ENCODE measurements around the gene RPP40. TPM values are rescaled to one million over a fixed set of nuclear protein-coding genes. Genes with fewer than 3 reads are reported as not detected.
"Not testable (repeated sequence)": the region's sequence is repeated elsewhere in the genome, so short reads cannot be mapped to it uniquely, and the experiment has no call there.

The RPP40 gene
- total RNA-seq, 1 experiment from 2014 or later: 30.7 TPM

- TF ChIP-seq, protein P1, sequence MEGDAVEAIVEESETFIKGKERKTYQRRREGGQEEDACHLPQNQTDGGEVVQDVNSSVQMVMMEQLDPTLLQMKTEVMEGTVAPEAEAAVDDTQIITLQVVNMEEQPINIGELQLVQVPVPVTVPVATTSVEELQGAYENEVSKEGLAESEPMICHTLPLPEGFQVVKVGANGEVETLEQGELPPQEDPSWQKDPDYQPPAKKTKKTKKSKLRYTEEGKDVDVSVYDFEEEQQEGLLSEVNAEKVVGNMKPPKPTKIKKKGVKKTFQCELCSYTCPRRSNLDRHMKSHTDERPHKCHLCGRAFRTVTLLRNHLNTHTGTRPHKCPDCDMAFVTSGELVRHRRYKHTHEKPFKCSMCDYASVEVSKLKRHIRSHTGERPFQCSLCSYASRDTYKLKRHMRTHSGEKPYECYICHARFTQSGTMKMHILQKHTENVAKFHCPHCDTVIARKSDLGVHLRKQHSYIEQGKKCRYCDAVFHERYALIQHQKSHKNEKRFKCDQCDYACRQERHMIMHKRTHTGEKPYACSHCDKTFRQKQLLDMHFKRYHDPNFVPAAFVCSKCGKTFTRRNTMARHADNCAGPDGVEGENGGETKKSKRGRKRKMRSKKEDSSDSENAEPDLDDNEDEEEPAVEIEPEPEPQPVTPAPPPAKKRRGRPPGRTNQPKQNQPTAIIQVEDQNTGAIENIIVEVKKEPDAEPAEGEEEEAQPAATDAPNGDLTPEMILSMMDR (conservative IDR thresholded peaks at IDR 0.05; ENCODE audit: low read depth, low read length): no peak
- TF ChIP-seq EZH2 (IDR thresholded peaks at IDR 0.05; ENCODE audit: borderline replicate concordance, low read depth, low read length, poor library complexity, severe bottlenecking): no peak
- H3K36me3 ChIP-seq (ENCODE audit: insufficient read depth, low read length, poor library complexity, severe bottlenecking): no peaks in the 10 kb centered on the region
- ChIA-PET POLR2A (ENCODE audit: low non-redundant PET) (interaction anchor here (0.7 kb wide), 1 partner anchor 41 kb away, joined by 3 read pairs; no protein-coding TSS in a partner anchor), CTCF (no interaction called here)
- no peaks in the 10 kb centered on the region for H3K9me3 ChIP-seq (ENCODE audit: low read depth, low read length, poor library complexity, severe bottlenecking)
- no peaks in the 10 kb centered on the region for H3K4me1 ChIP-seq (ENCODE audit: insufficient read depth, low read length, poor library complexity, severe bottlenecking)
- no peaks in the 10 kb centered on the region for H3K27me3 ChIP-seq (replicated peaks; ENCODE audit: insufficient read depth, low read depth, low read length, poor library complexity)
- no TSS peak for BruUV-seq (replicated peaks)
- intact Hi-C loops (cut with micrococcal nuclease; ENCODE audit: unreplicated experiment): no loop called here
- DNase-seq (ENCODE audit: low spot score): no peak
- H3K27ac ChIP-seq (ENCODE audit: low read depth, low read length, poor library complexity, severe bottlenecking): no peak overlapping the region
- no peak overlapping the region for H3K4me3 ChIP-seq (ENCODE audit: low read depth, low read length, poor library complexity, severe bottlenecking)
Observed at GRCh38 chr6:5011346-5011745, 7.5 kb upstream of the RPP40 start.

DNA sequence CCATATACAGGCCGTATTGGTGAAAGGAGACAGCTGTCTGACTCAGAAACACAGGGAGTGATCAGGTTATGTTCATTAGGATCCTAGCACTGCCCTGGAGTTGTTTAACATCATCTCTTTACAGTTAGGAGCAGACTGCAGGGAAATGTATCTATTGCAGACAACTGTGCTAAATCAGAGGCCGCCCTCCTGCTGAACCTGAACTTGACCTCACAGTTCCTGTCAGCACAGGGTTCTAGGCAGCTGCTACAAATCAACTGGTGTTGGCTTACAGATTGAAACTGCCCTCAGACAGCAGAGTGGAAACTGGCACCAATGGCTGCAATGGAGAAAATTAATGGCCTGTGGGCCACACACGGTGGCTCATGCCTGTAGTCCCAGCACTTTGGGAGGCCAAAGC lies 3.7 kb upstream of the RPP40 start:
- intact Hi-C loops (cut with micrococcal nuclease; ENCODE audit: unreplicated experiment): no loop called here
- no peaks in the 10 kb centered on the region for H3K9me3 ChIP-seq (ENCODE audit: low read depth, low read length, poor library complexity, severe bottlenecking)
- POLR2A ChIA-PET (ENCODE audit: low non-redundant PET): no interaction called here
- no peaks in the 10 kb centered on the region for H3K27me3 ChIP-seq (replicated peaks; ENCODE audit: insufficient read depth, low read depth, low read length, poor library complexity)
- DNase-seq (ENCODE audit: low spot score): no peak
- TF ChIP-seq EZH2 (IDR thresholded peaks at IDR 0.05; ENCODE audit: borderline replicate concordance, low read depth, low read length, poor library complexity, severe bottlenecking): no peak
- TF ChIP-seq, protein P1 (conservative IDR thresholded peaks at IDR 0.05; ENCODE audit: low read depth, low read length): no peak
- no TSS peak for BruUV-seq (replicated peaks)
- H3K4me3 ChIP-seq (ENCODE audit: low read depth, low read length, poor library complexity, severe bottlenecking): no peak overlapping the region
- H3K36me3 ChIP-seq (ENCODE audit: insufficient read depth, low read length, poor library complexity, severe bottlenecking): no peaks in the 10 kb centered on the region
- no peaks in the 10 kb centered on the region for H3K4me1 ChIP-seq (ENCODE audit: insufficient read depth, low read length, poor library complexity, severe bottlenecking)
- CTCF ChIA-PET: interaction anchor here (0.7 kb wide), 1 partner anchor 260 kb away, joined by 3 read pairs; no protein-coding TSS in a partner anchor
- no peak overlapping the region for H3K27ac ChIP-seq (ENCODE audit: low read depth, low read length, poor library complexity, severe bottlenecking)

DNA sequence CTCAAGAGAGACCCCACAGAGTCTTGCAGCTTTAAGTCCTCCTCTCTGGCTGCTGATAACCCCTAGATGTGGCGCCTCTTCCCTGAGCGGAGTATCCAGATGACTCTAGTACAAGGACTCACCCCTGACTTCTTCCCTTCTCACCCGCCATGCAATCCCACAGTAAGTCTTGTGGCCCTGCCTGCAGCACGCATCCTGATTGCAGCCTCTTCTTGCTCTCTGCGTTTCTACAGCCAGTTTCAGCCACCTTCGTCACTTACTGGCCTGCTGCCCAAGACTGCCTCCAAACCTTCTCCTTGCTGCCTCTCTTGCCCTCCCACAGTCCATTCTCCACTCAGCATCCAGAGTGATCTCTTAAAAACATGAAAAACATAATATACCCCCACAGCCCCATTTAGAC lies 2.4 kb upstream of the RPP40 start:
- DNase-seq (ENCODE audit: low spot score): no peak
- Histone ChIP-seq H3K27ac (ENCODE audit: low read depth, low read length, poor library complexity, severe bottlenecking) (no peak overlapping the region), H3K36me3 (ENCODE audit: insufficient read depth, low read length, poor library complexity, severe bottlenecking) (no peaks in the 10 kb centered on the region), H3K27me3 (replicated peaks; ENCODE audit: insufficient read depth, low read depth, low read length, poor library complexity) (no peaks in the 10 kb centered on the region), H3K4me1 (ENCODE audit: insufficient read depth, low read length, poor library complexity, severe bottlenecking) (no peaks in the 10 kb centered on the region), H3K4me3 (ENCODE audit: low read depth, low read length, poor library complexity, severe bottlenecking) (no peak overlapping the region), H3K9me3 (ENCODE audit: low read depth, low read length, poor library complexity, severe bottlenecking) (no peaks in the 10 kb centered on the region)
- POLR2A ChIA-PET (ENCODE audit: low non-redundant PET): no interaction called here
- BruUV-seq (replicated peaks): no TSS peak
- intact Hi-C loops (cut with micrococcal nuclease; ENCODE audit: unreplicated experiment): no loop called here
- no peak for TF ChIP-seq EZH2 (IDR thresholded peaks at IDR 0.05; ENCODE audit: borderline replicate concordance, low read depth, low read length, poor library complexity, severe bottlenecking)
- TF ChIP-seq, protein P1 (conservative IDR thresholded peaks at IDR 0.05; ENCODE audit: low read depth, low read length): no peak
- CTCF ChIA-PET: no interaction called here

- H3K9me3 ChIP-seq (ENCODE audit: low read depth, low read length, poor library complexity, severe bottlenecking); H3K4me3 ChIP-seq (ENCODE audit: low read depth, low read length, poor library complexity, severe bottlenecking); CTCF ChIA-PET; DNase-seq (ENCODE audit: low spot score); BruUV-seq (replicated peaks); H3K4me1 ChIP-seq (ENCODE audit: insufficient read depth, low read length, poor library complexity, severe bottlenecking); H3K27ac ChIP-seq (ENCODE audit: low read depth, low read length, poor library complexity, severe bottlenecking); POLR2A ChIA-PET (ENCODE audit: low non-redundant PET); H3K27me3 ChIP-seq (replicated peaks; ENCODE audit: insufficient read depth, low read depth, low read length, poor library complexity); H3K36me3 ChIP-seq (ENCODE audit: insufficient read depth, low read length, poor library complexity, severe bottlenecking); intact Hi-C loops (cut with micrococcal nuclease; ENCODE audit: unreplicated experiment): not testable (repeated sequence)
Observed at GRCh38 chr6:5005038-5005433, 1.2 kb upstream of the RPP40 start.

Data from A673 (cell line).